ENCODE results near the gene LRRC75A.

Gene LRRC75A

GRCh38 chr17:16439303-16439791, 52.6 kb downstream of the LRRC75A start:
- H3K4me3 ChIP-seq (ENCODE audit: low read depth, low read length) = peak overlapping the region; percentile 100
- no peak for TF ChIP-seq CTCF (IDR thresholded peaks at IDR 0.05; ENCODE audit: low read depth, low read length)

- TF ChIP-seq CTCF (IDR thresholded peaks at IDR 0.05; ENCODE audit: low read depth, low read length) = no peak
Measured at GRCh38 chr17:16438557-16439302, 53.3 kb downstream of the LRRC75A start.

GRCh38 chr17:16438173-16438556, 53.8 kb downstream of the LRRC75A start:
- TF ChIP-seq CTCF (IDR thresholded peaks at IDR 0.05; ENCODE audit: low read depth, low read length) = no peak
- H3K4me3 ChIP-seq (ENCODE audit: low read depth, low read length) = peak overlapping the region; percentile 49

More at GRCh38 chr17:16438557-16439302, 53.3 kb downstream of the LRRC75A start:
- peak overlapping the region; percentile 100 for H3K4me3 ChIP-seq (ENCODE audit: low read depth, low read length)

- no peak for TF ChIP-seq CTCF (IDR thresholded peaks at IDR 0.05; ENCODE audit: low read depth, low read length)
- no peak overlapping the region for H3K4me3 ChIP-seq (ENCODE audit: low read depth, low read length)
Measured at GRCh38 chr17:16437083-16437482, 54.9 kb downstream of the LRRC75A start.

GRCh38 chr17:16435925-16436886, 55.8 kb downstream of the LRRC75A start:
- no peak for TF ChIP-seq CTCF (IDR thresholded peaks at IDR 0.05; ENCODE audit: low read depth, low read length)

GRCh38 chr17:16434662-16435061, 57.3 kb downstream of the LRRC75A start:
- no peak for TF ChIP-seq CTCF (IDR thresholded peaks at IDR 0.05; ENCODE audit: low read depth, low read length)
- H3K4me3 ChIP-seq (ENCODE audit: low read depth, low read length) = no peak overlapping the region

More at GRCh38 chr17:16435925-16436886, 55.8 kb downstream of the LRRC75A start:
- H3K4me3 ChIP-seq (ENCODE audit: low read depth, low read length) = no peak overlapping the region

Data from WI38 (cell line).